IMR-90 (cell line): ENCODE data around the gene PRR5. TPM values are rescaled to one million over a fixed set of nuclear protein-coding genes. Genes with fewer than 3 reads are reported as not detected.

ENCODE experiments used
- ATAC-seq: fragments of 200-7000 bp; cut with Tn5 transposase; 2 replicates; pipeline ENCODE4 v1.9.1; 2020; ENCODE audit warnings: low read depth, mild to moderate bottlenecking, moderate library complexity
- BruUV-seq: library from RNA; stranded (reverse); fragments of 400-500 nt; replicated peaks from 2 replicates; lab custom pipeline; 2021; lab: Mats Ljungman, UMichigan
- CTCF ChIA-PET: fragments of 300-600 bp; formaldehyde crosslinking; extraction: SDS; loops from one replicate; lab custom pipeline; 2021; ENCODE audit warnings: antibody characterized with exemption; lab: Yijun Ruan, JAX
- POLR2A ChIA-PET: fragments of 300-600 bp; sonication (Branson Sonifier 250); formaldehyde crosslinking; loops from one replicate; lab custom pipeline; 2022; ENCODE audit warnings: antibody characterized with exemption; ENCODE audit not compliant: unreplicated experiment; lab: Charles Lee
- DNase-seq: peaks from one replicate; pipeline ENCODE4 v3.0.0; 2013
- H2AFZ ChIP-seq: replicated peaks from 2 replicates; pipeline ENCODE3; 2013; ENCODE audit warnings: low read length, mild to moderate bottlenecking; ENCODE audit not compliant: poor library complexity
- H2AK5ac ChIP-seq: 2 replicates; pipeline ENCODE4 v1.6.1; 2013; ENCODE audit warnings: low read depth, low read length, inconsistent platforms
- H2AK9ac ChIP-seq: replicated peaks from 2 replicates; pipeline ENCODE3; 2013; ENCODE audit warnings: mild to moderate bottlenecking, low read depth, low read length, moderate library complexity; ENCODE audit not compliant: poor library complexity
- H2BK120ac ChIP-seq: 2 replicates; pipeline ENCODE4 v1.6.1; 2013; ENCODE audit warnings: low read depth, low read length, inconsistent platforms
- H2BK15ac ChIP-seq: 3 replicates; pipeline ENCODE4 v1.6.1; 2013; ENCODE audit warnings: low read depth, low read length, inconsistent platforms
- H2BK20ac ChIP-seq: 2 replicates; pipeline ENCODE4 v1.6.1; 2013; ENCODE audit warnings: low read depth, mild to moderate bottlenecking, inconsistent platforms, low read length, moderate library complexity
- H2BK5ac ChIP-seq: 2 replicates; pipeline ENCODE4 v1.6.1; 2013; ENCODE audit warnings: mild to moderate bottlenecking, low read depth, low read length, inconsistent platforms; ENCODE audit not compliant: poor library complexity, severe bottlenecking
- H3K14ac ChIP-seq: replicated peaks from 2 replicates; pipeline ENCODE4 v1.6.1; 2013; ENCODE audit warnings: low read depth, low read length, inconsistent platforms
- H3K18ac ChIP-seq: 2 replicates; pipeline ENCODE4 v1.6.1; 2013; ENCODE audit warnings: low read depth, low read length, control low read depth
- H3K23ac ChIP-seq: 2 replicates; pipeline ENCODE4 v1.6.1; 2013; ENCODE audit warnings: low read depth, low read length, inconsistent platforms
- H3K27ac ChIP-seq: 2 replicates; pipeline ENCODE4 v1.5.1; 2013; ENCODE audit warnings: mild to moderate bottlenecking, control low read depth, low read length; ENCODE audit not compliant: insufficient read depth
- H3K27me3 ChIP-seq: 2 replicates; pipeline ENCODE4 v1.6.1; 2013; ENCODE audit warnings: low read length; ENCODE audit not compliant: control insufficient read depth, insufficient read depth
- H3K36me3 ChIP-seq: 2 replicates; pipeline ENCODE4 v1.6.1; 2013; ENCODE audit warnings: low read length, mixed read lengths; ENCODE audit not compliant: control insufficient read depth, insufficient read depth
- H3K4ac ChIP-seq: 2 replicates; pipeline ENCODE4 v1.6.1; 2013; ENCODE audit warnings: low read depth, low read length, inconsistent platforms
- H3K4me1 ChIP-seq: 2 replicates; pipeline ENCODE4 v1.6.1; 2013; ENCODE audit warnings: low read length, mixed read lengths; ENCODE audit not compliant: control insufficient read depth, insufficient read depth
- H3K4me2 ChIP-seq: 2 replicates; pipeline ENCODE4 v1.6.1; 2013; ENCODE audit warnings: low read depth, mild to moderate bottlenecking, control low read depth, low read length, moderate library complexity
- H3K4me3 ChIP-seq: 2 replicates; pipeline ENCODE4 v1.5.1; 2013; ENCODE audit warnings: low read depth, mild to moderate bottlenecking, control low read depth, low read length, moderate library complexity; ENCODE audit not compliant: insufficient read depth
- H3K56ac ChIP-seq: 2 replicates; pipeline ENCODE4 v1.6.1; 2013; ENCODE audit warnings: low read length, inconsistent platforms; ENCODE audit not compliant: insufficient read depth; ENCODE audit errors: extremely low read depth
- H3K79me1 ChIP-seq, 2 experiments: 2 replicates each; pipeline ENCODE4 v1.6.1; 2013; ENCODE audit warnings: low read length in 2 of 2, inconsistent platforms in 1 of 2, low read depth in 1 of 2
- H3K9ac ChIP-seq: 2 replicates; pipeline ENCODE4 v1.6.1; 2013; ENCODE audit warnings: low read depth, low read length, control low read depth
- H3K9me1 ChIP-seq: 2 replicates; pipeline ENCODE4 v1.6.1; 2013; ENCODE audit warnings: low read length, inconsistent platforms; ENCODE audit not compliant: insufficient read depth
- H3K9me3 ChIP-seq: 2 replicates; pipeline ENCODE4 v1.6.1; 2013; ENCODE audit warnings: low read length; ENCODE audit not compliant: control insufficient read depth, insufficient read depth
- H4K20me1 ChIP-seq: 2 replicates; pipeline ENCODE4 v1.6.1; 2013; ENCODE audit warnings: low read length, inconsistent platforms; ENCODE audit not compliant: insufficient read depth
- H4K5ac ChIP-seq: 2 replicates; pipeline ENCODE4 v1.6.1; 2013; ENCODE audit warnings: mild to moderate bottlenecking, low read depth, low read length, control low read depth
- H4K8ac ChIP-seq, 2 experiments: 2 replicates each; pipeline ENCODE4 v1.6.1; 2013; ENCODE audit warnings: low read depth in 2 of 2, low read length in 2 of 2, control low read depth in 1 of 2, inconsistent platforms in 1 of 2
- H4K91ac ChIP-seq: 2 replicates; pipeline ENCODE4 v1.6.1; 2013; ENCODE audit warnings: low read depth, low read length, inconsistent platforms; ENCODE audit not compliant: insufficient read depth
- BHLHE40 ChIP-seq: fragments of 150-350 bp; IDR thresholded peaks from 2 replicates; pipeline ENCODE4 v1.6.1; 2016; ENCODE audit warnings: mild to moderate bottlenecking, low read depth, low read length
- CEBPB ChIP-seq: IDR thresholded peaks from 2 replicates; pipeline ENCODE4 v1.6.1; 2012; ENCODE audit warnings: low read depth, low read length, improper control_type of control experiment
- CHD1 ChIP-seq: IDR thresholded peaks from 2 replicates; pipeline ENCODE4 v1.6.1; 2012; ENCODE audit warnings: low read depth, low read length, improper control_type of control experiment
- FOS ChIP-seq: fragments of 150-350 bp; IDR thresholded peaks from 2 replicates; pipeline ENCODE4 v1.6.1; 2016; ENCODE audit warnings: low read depth, low read length
- MAFK ChIP-seq: IDR thresholded peaks from 2 replicates; pipeline ENCODE4 v1.6.1; 2012; ENCODE audit warnings: low read depth, low read length, improper control_type of control experiment
- MAZ ChIP-seq: IDR thresholded peaks from 2 replicates; pipeline ENCODE4 v1.6.1; 2012; ENCODE audit warnings: low read depth, mild to moderate bottlenecking, low read length, improper control_type of control experiment, moderate library complexity, borderline replicate concordance
- MXI1 ChIP-seq: IDR thresholded peaks from 2 replicates; pipeline ENCODE4 v1.6.1; 2012; ENCODE audit warnings: low read depth, mild to moderate bottlenecking, low read length, moderate library complexity, borderline replicate concordance
- NFE2L2 ChIP-seq: fragments of 150-350 bp; IDR thresholded peaks from 2 replicates; pipeline ENCODE4 v1.6.1; 2016; ENCODE audit warnings: low read depth, mild to moderate bottlenecking, low read length
- POLR2A ChIP-seq: IDR thresholded peaks from 2 replicates; pipeline ENCODE4 v1.6.1; 2012; ENCODE audit warnings: mild to moderate bottlenecking, low read depth, low read length
- RAD21 ChIP-seq: IDR thresholded peaks from 2 replicates; pipeline ENCODE4 v1.6.1; 2012; ENCODE audit warnings: low read length, improper control_type of control experiment
- RCOR1 ChIP-seq: IDR thresholded peaks from 2 replicates; pipeline ENCODE4 v1.6.1; 2012; ENCODE audit warnings: mild to moderate bottlenecking, low read length, improper control_type of control experiment; ENCODE audit not compliant: insufficient replicate concordance
- RFX5 ChIP-seq: IDR thresholded peaks from 2 replicates; pipeline ENCODE4 v1.8.0; 2012; ENCODE audit warnings: low read depth, mild to moderate bottlenecking, low read length, moderate library complexity
- SMC3 ChIP-seq: fragments of 150-350 bp; IDR thresholded peaks from 2 replicates; pipeline ENCODE4 v1.6.1; 2016; ENCODE audit warnings: low read depth, mild to moderate bottlenecking, antibody characterized with exemption, low read length, moderate library complexity
- WGBS, 2 experiments: methylation state at CpG; one replicate each; pipeline versions ENCODE4 v1.1.5 to v1.1.7; 2013; ENCODE audit warnings: missing lambda C conversion rate in 2 of 2; ENCODE audit not compliant: insufficient read length in 1 of 2; ENCODE audit errors: extremely low coverage in 2 of 2; 5-methylcytosine and 5-hydroxymethylcytosine counted together
- dilution Hi-C: fragments of 300-500 bp; cut with HindIII; formaldehyde crosslinking; loops from one replicate; pipeline ENCODE4 v1.14.3; 2018; ENCODE audit warnings: low sequenced_read_pairs; ENCODE audit not compliant: unreplicated experiment
- in situ Hi-C: fragments of 300-500 bp; cut with MboI; formaldehyde crosslinking; loops from 3 replicates; pipeline ENCODE4 v1.14.3; 2019; ENCODE audit warnings: low sequenced_read_pairs, inconsistent platforms, mixed read lengths
- intact Hi-C: fragments of 100-400 bp; cut with micrococcal nuclease; formaldehyde crosslinking; loops from 2 replicates; pipeline ENCODE4 v1.10.0; 2022
- polyA plus RNA-seq, 3 experiments: library from polyadenylated mRNA; depleted of rRNA; stranded (reverse); fragments of >200 nt; gene quantifications; 2 replicates each; pipeline ENCODE4 v1.2.3, GENCODE V29; 2012; ENCODE audit warnings: low replicate concordance in 1 of 3
- total RNA-seq: library from RNA; depleted of rRNA; stranded (reverse); fragments of >200 nt; gene quantifications from 2 replicates; pipeline ENCODE4 v1.2.3, GENCODE V29; 2012
- TF ChIP-seq, protein P1 (sequence below): fragments of 150-350 bp; IDR thresholded peaks from 2 replicates; pipeline ENCODE4 v1.6.1; 2016; ENCODE audit warnings: low read depth, mild to moderate bottlenecking, low read length, moderate library complexity, borderline replicate concordance
- TF ChIP-seq, protein P2 (sequence below): fragments of 150-350 bp; IDR thresholded peaks from 2 replicates; pipeline ENCODE4 v1.6.1; 2017; ENCODE audit warnings: mild to moderate bottlenecking, antibody characterized with exemption, low read length, low read depth
- TF ChIP-seq, protein P3 (sequence below): conservative IDR thresholded peaks from 2 replicates; pipeline ENCODE4 v1.5.1; 2012; ENCODE audit warnings: mild to moderate bottlenecking, low read depth, low read length, improper control_type of control experiment

Gene PRR5
- total and polyA plus RNA-seq, 2 of the 4 experiments (the other 2 are of a cell fraction) = 8.1 to 24.3 TPM

DNA sequence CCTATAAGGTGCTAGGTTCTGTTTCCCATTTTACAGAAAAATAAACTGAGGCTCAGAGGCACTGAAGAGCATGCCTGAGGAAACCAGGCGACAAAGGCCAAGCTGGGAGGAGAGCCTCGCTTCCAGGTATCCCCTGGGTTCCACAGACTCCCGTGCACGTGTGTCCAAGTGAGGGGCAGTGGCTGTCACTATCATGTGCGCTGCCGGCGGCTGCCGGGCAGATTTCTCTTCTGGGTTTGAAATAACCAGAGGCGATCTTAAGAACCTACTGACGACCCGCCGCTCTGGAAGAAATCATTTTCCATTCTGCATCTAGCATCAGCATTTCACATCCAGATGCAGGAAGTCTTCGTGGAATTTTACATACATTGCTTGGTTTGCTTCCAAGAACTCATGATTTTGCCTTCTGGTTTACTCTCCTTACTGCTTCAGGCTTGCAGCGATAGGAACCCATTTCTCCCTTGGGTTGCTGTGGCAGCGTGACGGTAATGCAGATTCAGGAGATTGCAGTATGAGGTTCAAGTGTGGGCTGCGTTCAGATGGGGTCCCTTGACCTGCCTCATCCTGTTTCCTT lies 79.0 kb downstream of the PRR5 start:
- Histone ChIP-seq H3K36me3 (no peaks in the 10 kb centered on the region), H3K23ac (no peak overlapping the region), H3K4me1 (no peaks in the 10 kb centered on the region), H3K27ac (no peak overlapping the region), H3K18ac (no peak overlapping the region), H2BK15ac (no peak overlapping the region), H4K91ac (no peak overlapping the region), H3K4ac (no peak overlapping the region), H3K9ac (no peak overlapping the region), H4K20me1 (no peaks in the 10 kb centered on the region), H2AK9ac (no peak overlapping the region), H3K14ac (no peak overlapping the region), H2AFZ (no peak overlapping the region), H3K9me3 (no peaks in the 10 kb centered on the region), H2AK5ac (no peak overlapping the region), H4K8ac (no peak overlapping the region), H2BK120ac (no peak overlapping the region), H3K79me1 (no peaks in the 10 kb centered on the region), H3K4me3 (no peak overlapping the region), H3K4me2 (no peak overlapping the region), H2BK5ac (no peak overlapping the region), H2BK20ac (no peak overlapping the region), H3K9me1 (no peaks in the 10 kb centered on the region), H4K5ac (no peak overlapping the region), H3K56ac (no peak overlapping the region), H3K27me3 (peaks cover 5% of the 10 kb centered on the region; the same call in 1 of the 2 replicates)
- dilution Hi-C loops (no loop called here), intact Hi-C loops (no loop called here), in situ Hi-C loops (no loop called here)
- WGBS, 2 experiments = 55% methylated on average over 7 of the region's 17 CpGs; no CpG with 5 or more reads in 1 of the 2 experiments
- CTCF ChIA-PET = no interaction called here
- BruUV-seq = no TSS peak
- ATAC-seq = no peak
- POLR2A ChIA-PET = no interaction called here
- TF ChIP-seq RAD21 (no peak), MXI1 (no peak), POLR2A (no peak), MAFK (no peak), SMC3 (no peak), FOS (no peak), MAZ (no peak), RFX5 (no peak), CEBPB (no peak), CHD1 (no peak), BHLHE40 (no peak), NFE2L2 (no peak), RCOR1 (no peak)
- TF ChIP-seq, protein P1, sequence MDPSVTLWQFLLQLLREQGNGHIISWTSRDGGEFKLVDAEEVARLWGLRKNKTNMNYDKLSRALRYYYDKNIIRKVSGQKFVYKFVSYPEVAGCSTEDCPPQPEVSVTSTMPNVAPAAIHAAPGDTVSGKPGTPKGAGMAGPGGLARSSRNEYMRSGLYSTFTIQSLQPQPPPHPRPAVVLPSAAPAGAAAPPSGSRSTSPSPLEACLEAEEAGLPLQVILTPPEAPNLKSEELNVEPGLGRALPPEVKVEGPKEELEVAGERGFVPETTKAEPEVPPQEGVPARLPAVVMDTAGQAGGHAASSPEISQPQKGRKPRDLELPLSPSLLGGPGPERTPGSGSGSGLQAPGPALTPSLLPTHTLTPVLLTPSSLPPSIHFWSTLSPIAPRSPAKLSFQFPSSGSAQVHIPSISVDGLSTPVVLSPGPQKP = no peak
- TF ChIP-seq, protein P2, sequence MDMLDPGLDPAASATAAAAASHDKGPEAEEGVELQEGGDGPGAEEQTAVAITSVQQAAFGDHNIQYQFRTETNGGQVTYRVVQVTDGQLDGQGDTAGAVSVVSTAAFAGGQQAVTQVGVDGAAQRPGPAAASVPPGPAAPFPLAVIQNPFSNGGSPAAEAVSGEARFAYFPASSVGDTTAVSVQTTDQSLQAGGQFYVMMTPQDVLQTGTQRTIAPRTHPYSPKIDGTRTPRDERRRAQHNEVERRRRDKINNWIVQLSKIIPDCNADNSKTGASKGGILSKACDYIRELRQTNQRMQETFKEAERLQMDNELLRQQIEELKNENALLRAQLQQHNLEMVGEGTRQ = no peak
- TF ChIP-seq, protein P3, sequence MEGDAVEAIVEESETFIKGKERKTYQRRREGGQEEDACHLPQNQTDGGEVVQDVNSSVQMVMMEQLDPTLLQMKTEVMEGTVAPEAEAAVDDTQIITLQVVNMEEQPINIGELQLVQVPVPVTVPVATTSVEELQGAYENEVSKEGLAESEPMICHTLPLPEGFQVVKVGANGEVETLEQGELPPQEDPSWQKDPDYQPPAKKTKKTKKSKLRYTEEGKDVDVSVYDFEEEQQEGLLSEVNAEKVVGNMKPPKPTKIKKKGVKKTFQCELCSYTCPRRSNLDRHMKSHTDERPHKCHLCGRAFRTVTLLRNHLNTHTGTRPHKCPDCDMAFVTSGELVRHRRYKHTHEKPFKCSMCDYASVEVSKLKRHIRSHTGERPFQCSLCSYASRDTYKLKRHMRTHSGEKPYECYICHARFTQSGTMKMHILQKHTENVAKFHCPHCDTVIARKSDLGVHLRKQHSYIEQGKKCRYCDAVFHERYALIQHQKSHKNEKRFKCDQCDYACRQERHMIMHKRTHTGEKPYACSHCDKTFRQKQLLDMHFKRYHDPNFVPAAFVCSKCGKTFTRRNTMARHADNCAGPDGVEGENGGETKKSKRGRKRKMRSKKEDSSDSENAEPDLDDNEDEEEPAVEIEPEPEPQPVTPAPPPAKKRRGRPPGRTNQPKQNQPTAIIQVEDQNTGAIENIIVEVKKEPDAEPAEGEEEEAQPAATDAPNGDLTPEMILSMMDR = no peak
- DNase-seq = no peak
